Middle frontal gyrus (tissue), 1 donor: ENCODE results near the gene MEA1.
"Not testable (repeated sequence)": the region's sequence is repeated elsewhere in the genome, so short reads cannot be mapped to it uniquely, and the experiment has no call there.

ENCODE experiments used
- DNase-seq: peaks from one replicate; pipeline ENCODE4 v3.0.0-alpha.2; 2015; ENCODE audit warnings: low spot score; ENCODE audit errors: extremely low spot score

The MEA1 gene

GRCh38 chr6:43012364-43012763 is 1.4 kb downstream of the MEA1 start:
- no peak for DNase-seq

GRCh38 chr6:43011207-43011606 is 2.5 kb downstream of the MEA1 start:
- no peak for DNase-seq

- no peak for DNase-seq
These were observed 4.6 kb downstream of the MEA1 start for GRCh38 chr6:43009124-43009523.

GRCh38 chr6:43007126-43007525 is 6.6 kb downstream of the MEA1 start:
- no peak for DNase-seq

GRCh38 chr6:43006251-43006650 is 7.5 kb downstream of the MEA1 start:
- no peak for DNase-seq

- no peak for DNase-seq
These were observed 7.9 kb downstream of the MEA1 start for GRCh38 chr6:43005844-43006243.

GRCh38 chr6:43001843-43002242 is 11.9 kb downstream of the MEA1 start:
- no peak for DNase-seq

GRCh38 chr6:42998205-42998604 is 15.5 kb downstream of the MEA1 start:
- DNase-seq = not testable (repeated sequence)

GRCh38 chr6:42996513-42996912 is 17.2 kb downstream of the MEA1 start:
- DNase-seq = no peak

GRCh38 chr6:42993445-42993844 is 20.3 kb downstream of the MEA1 start:
- no peak for DNase-seq

- no peak for DNase-seq
These were observed 23.8 kb downstream of the MEA1 start for GRCh38 chr6:42989923-42990322.

GRCh38 chr6:42988486-42989020 is 25.2 kb downstream of the MEA1 start:
- DNase-seq = no peak

- DNase-seq = no peak
These were observed 26.0 kb downstream of the MEA1 start for GRCh38 chr6:42987533-42988451.

- no peak for DNase-seq
These were observed 28.7 kb downstream of the MEA1 start for GRCh38 chr6:42984924-42985475.

- peak; percentile 97 for DNase-seq
These were observed 29.5 kb downstream of the MEA1 start, which contains the start of gene PPP2R5D for GRCh38 chr6:42984001-42984923. Gene PPP2R5D, plus strand, starts transcription at chr6:42984570. Its CDS starts 108 bp downstream, at chr6:42984678.

- DNase-seq = no peak
These were observed 31.9 kb downstream of the MEA1 start for GRCh38 chr6:42981836-42982235.

GRCh38 chr6:42979523-42980177 is 34.1 kb downstream of the MEA1 start:
- DNase-seq = no peak

- DNase-seq = peak; percentile 70
These were observed 34.8 kb downstream of the MEA1 start, which contains the start of gene PEX6 for GRCh38 chr6:42978839-42979522. Gene PEX6, minus strand, starts transcription at chr6:42979181. Its CDS starts 31 bp downstream, at chr6:42979150.

GRCh38 chr6:42978487-42978838 is 35.3 kb downstream of the MEA1 start:
- no peak for DNase-seq

GRCh38 chr6:42974919-42975505 is 38.7 kb downstream of the MEA1 start:
- no peak for DNase-seq
